NOMO-1 (cell line): Measurements from ENCODE around the gene B9D2.
"Not testable (repeated sequence)": the region's sequence is repeated elsewhere in the genome, so short reads cannot be mapped to it uniquely, and the experiment has no call there.

ENCODE experiments used
- DNase-seq, 2 experiments: peaks; one replicate each; lab custom pipeline; 2025; ENCODE audit not compliant: unreplicated experiment in 2 of 2; lab: John Stamatoyannopoulos, UW

B9D2 gene

DNA sequence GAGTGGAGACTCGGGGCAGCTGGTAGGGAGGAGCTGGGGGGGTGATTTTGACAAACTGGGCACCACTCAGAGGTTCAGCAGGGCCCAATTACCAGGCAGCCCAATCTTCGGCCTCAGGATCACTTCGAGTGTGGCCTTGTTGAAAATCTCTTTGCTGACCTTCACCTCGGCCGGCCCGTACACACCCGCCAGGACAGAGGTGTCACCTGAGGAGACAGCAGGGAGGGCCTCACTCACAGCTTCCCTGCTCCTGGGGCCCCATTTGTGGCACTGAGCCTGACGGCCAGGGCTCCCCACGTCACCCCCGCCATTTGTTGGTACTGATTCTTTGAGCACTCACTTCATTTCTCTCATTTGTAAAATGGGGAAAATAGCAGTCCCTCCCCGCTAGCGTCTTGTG, 28.8 kb upstream of the B9D2 start:
- no peak for DNase-seq

DNA sequence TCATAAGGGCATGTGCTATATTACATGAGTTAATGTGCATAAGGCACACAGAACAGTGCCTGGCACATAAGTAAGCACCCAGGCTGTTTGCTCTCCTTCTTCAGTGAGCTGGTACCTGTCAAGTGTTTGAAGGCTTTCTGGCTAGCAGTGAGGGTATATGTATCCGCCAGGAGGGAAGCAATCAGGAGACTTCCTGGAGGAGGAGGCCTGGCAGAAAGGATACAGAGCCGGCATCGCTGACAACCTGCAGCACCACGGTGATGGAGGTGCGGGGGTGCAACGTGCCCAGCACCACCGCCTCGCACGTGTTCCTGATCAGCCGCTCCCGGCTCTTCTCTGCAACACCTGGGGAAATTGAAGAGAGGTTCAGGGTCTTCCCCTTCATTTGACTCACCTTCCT, 27.7 kb upstream of the B9D2 start:
- no peak for DNase-seq

DNA sequence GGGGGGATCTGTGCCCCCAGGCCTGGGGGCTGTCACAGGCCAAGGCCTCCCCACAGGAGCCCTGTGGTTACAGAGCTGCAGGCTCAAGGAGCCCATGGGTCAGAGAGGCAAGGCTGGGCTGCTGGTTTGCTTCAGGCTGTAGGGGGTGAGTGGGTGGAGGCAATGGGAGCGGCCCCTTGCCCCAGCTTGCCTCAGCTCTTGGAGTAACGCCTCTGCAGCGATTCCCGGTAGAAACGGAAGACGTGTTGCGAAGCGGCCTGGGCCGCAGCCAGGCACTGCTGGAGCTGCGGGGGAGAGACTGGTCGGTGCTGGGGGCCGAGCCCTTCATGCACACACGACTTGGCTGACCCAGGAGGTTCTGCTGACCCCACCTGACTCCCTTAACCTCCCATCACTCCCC, 22.5 kb upstream of the B9D2 start:
- no peak for DNase-seq

DNA sequence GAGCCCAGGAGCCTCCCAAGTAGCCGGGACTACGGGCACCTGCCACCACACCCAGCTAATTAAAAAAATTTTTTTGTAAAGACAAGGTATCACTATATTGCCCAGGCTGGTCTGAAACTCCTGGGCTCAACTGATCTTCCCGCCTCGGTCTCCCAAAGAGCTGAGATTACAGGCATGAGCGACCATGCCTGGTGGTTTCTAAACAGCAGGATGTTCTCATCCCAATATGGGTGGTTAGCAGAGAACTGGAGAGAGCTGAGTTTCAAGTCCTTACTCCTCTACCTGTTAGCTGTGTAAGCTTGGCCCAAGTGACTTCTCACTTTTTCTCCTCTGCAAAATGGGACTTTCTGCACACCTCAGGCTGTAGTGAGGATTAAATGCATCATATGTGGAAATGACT, 20.4 kb upstream of the B9D2 start:
- DNase-seq = no peak

DNA sequence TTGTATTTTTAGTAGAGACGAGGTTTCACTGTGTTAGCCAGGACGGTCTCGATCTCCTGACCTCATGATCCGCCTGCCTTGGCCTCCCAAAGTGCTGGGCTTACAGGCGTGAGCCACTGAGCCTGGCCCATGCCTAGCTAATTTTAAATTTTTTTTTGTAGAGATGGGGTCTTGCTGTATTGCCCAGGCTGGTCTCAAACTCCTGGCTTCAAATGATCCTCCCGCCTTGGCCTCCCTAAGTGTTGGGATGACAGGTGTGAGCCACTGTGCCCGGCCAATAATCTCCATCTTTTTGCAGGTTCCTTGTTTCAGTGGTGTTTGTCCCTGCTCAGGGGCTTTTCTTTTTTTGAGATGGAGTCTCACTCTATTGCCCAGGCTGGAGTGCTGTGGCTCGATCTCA, 17.6 kb upstream of the B9D2 start:
- not testable (repeated sequence) for DNase-seq

DNA sequence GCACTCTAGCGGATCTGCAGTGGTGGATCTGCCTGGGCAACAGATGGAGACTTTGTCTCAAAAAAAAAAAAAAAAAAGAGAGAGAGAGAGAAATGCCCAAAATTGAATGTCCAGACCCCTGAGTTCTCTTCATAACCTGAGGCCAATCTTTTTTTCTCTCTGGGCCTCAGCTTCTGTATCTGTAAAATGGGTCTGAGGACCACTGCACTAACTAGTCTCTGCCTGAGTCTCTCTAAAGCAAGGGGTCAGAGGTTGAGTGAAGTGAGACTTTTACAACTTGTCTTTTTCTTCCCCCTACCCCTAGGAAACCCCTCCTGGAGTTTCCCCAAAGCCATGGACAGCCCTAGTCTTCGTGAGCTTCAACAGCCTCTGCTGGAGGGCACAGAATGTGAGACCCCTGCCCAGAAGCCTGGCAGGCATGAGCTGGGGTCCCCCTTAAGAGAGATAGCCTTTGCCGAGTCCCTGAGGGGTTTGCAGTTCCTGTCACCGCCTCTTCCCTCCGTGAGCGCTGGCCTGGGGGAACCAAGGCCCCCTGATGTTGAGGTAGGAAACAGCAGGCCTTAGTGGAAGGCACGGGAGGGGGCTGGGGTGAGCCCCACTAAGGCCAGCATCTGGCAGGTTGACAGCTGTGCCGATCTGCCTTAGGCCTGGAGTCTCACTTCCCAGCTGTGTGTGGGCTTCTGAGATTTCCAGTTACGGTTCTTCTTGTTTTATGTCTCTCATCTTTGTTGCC, 14.2 kb upstream of the B9D2 start:
- no peak for DNase-seq

GRCh38 chr19:41376998-41377365, 13.0 kb upstream of the B9D2 start:
- DNase-seq = no peak

DNA sequence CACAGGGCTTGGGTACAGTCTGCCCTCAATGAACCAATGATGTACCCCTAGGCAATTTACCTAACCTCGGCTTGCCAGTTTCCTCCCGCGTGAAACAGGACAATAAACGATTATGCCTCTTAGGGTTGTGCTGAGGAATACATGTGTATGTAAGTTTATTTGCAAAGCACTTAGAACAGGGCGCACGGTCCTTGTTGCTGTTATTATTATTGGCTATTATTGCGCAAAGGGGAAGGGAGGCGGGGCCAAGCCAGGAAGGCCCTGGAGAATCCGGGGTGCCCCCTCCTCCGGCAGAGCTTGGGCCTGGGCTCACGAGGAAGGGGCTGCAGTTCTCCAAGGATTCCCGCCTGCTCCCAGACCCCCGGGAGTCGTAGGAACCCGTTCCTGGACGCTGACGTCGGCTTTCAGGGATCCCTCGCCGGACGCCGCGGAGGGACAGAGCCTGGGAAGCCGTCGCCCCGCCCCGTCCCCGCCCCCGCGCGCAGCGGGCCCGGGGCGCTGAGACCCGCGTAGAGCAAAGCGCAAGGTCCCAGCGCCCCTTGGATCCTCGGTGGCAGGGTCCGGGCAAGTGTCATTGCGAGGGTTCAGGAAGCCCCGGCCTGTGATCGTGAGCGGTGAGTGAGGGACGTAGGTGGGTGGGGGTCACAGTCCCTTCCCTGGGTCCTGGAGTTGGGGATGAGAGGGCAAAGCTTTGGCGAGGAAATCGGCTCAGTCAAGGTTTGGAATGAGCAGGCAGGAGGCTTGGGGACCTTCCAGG, 12.5 kb upstream of the B9D2 start, which contains the start of gene TMEM91:
Gene TMEM91 (plus strand): TSS at position 293 of the 757 bp plus-strand sequence. CDS start 1,777 bp downstream, outside the sequence.
- peak; percentile 14 to 15 for DNase-seq

DNA sequence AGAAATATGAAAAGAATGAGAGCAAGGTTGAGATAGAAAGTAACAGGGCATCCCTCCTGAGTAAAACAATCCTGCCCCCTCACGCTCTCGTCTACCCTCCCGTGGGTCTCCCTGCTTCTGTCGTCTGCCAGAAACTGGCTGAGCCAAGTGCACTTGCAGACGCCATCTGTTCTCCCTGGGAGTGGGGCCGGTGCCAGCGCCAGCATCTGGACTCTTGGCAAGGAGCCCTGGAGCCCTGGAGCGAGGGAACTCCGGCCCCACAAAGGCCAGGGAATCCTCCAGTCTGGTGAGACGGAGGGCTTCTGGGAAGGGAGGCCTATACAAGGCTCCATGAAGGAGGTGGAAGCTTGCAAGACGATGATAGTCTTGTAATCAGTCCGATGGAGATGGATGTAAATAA, 10.0 kb upstream of the B9D2 start:
- no peak for DNase-seq

- no peak for DNase-seq
Measured at GRCh38 chr19:41372501-41372900, 8.6 kb upstream of the B9D2 start.

DNA sequence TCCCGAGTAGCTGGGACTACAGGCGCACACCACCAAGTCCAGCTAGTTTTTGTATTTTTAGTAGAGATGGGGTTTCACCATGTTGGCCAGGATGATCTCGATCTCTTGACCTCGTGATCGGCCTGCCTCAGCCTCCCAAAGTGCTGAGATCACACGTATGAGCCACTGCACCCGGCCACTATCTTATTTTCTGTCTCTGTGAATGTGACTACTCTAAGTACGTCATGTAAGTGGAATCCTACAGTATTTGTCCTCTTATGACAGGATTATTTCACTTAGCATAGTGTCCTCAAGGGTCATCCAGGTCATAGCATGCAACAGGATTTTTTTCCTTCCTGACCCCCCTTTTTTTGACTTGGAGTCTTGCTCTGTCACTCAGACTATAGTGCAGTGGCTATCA, 7.6 kb upstream of the B9D2 start:
- no peak for DNase-seq

DNA sequence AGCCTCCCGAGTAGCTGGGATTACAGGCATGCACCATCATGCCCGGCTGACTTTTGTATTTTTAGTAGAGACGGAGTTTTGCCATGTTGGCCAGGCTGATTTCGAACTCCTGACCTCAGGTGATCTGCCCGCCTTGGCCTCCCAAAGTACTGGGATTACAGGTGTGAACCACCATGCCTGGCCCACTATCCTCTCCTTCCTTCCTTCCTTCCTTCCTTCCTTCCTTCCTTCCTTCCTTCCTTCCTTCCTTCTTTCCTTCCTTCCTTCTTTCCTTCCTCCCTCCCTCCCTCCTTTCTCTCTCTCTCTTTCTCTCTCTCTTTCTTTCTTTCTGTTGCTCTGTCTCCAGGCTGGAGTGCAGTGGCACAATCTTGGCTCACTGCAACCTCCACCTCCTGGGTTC, 7.2 kb upstream of the B9D2 start:
- DNase-seq = not testable (repeated sequence)

DNA sequence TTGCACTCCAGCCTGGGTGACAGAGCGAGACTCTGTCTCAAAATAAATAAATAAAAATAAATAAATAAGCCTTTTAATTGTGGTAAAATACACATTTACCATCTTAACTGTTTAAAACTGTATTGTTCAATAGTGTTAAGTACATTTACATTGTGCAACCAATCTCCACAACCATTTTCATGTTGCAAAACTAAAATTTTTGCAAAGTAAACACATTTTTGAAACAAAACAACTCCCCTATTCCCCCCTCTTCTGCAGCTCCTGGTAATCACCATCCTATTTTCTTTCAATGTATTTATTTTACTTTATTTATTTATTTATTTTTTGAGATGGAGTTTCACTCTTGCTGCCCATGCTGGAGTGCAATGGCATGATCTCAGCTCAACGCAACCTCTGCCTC, 5.8 kb upstream of the B9D2 start:
- DNase-seq = no peak

DNA sequence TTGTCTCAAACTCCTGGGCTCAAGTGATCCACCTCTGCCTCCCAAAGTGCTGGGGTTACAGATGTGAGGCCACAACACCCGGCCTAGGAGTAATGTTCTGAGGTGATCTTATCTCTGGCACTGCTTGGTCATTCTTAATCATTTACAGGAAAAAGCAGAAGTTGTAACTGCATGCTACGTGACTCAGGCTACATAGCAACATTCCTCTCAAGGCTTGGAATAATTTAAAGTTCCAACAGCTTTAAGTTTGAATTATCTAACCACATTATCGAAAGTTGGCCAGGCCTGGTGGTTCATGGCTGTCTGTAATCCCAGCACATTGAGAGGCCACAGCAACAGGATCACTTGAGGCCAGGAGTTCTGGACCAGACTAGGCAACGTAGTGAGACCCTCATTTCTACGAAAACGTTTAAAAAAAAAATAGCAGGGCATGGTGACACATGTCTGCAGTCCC, 3.9 kb upstream of the B9D2 start:
- DNase-seq = peak; percentile 48 to 76

- no peak for DNase-seq
Measured at GRCh38 chr19:41366089-41366488, 2.1 kb upstream of the B9D2 start.

DNA sequence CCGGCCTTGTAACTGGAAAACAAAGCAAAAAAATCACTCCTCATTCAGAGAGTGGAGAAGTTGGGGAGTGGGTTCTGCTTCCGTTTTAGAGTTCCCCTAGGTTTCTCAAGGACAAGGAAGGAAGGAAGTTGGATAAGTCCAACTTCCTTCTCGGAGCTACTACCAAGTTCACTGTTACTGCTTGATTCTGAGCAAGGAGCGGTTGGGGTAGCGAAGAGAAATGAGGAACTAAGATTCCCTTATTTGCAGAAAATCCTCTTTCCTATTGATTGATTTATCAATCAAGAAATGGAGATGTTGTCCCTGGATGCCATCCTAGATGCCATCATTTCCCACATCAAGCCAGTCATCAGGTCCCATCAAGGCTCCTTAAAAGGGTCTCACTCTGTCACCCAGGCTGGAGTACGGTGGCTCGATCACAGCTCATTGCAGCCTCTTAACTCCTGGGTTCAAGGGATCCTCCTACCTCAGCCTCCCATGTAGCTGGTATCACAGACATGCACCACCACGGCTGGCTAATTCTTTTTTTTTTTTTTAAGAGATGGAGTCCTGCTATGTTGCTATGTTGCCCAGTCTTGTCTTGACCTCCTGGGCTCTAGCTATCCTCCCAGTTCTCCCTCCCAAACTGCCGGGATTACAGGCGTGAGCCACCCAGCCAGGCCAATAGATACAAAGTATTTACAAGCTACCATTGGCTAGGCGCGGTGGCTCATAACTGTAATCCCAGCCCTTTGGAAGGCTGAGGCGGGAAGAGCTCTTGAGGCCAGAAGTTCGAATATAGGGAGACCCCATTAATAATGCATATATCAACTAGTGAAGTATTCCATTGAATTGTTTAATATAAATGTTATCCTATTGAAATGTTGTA, 809 bp upstream of the B9D2 start:
- DNase-seq = peak; percentile 30 to 81

GRCh38 chr19:41363371-41363752, 587 bp downstream of the B9D2 start:
- DNase-seq = no peak

- no peak for DNase-seq
Measured at GRCh38 chr19:41362143-41362847, 1.7 kb downstream of the B9D2 start.

DNA sequence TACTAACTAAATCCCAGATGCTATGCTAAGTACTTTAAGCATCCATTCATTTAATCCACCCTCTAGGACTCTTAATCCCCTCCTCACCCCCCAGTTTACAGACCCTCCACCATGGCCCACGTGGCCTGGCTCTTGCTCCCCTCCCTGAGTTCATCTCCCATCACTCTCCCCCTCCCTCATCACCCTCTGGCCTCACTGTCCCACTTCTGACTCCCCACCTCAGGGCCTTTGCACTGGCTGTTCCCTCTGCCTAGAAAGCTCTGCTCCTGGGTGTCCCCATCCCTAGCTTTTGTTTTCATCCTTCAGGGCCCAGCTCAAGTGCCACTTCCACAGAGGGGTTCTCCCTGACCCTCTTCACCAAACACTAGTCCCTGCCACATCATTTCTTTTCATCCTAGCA, 4.2 kb downstream of the B9D2 start:
- no peak for DNase-seq

DNA sequence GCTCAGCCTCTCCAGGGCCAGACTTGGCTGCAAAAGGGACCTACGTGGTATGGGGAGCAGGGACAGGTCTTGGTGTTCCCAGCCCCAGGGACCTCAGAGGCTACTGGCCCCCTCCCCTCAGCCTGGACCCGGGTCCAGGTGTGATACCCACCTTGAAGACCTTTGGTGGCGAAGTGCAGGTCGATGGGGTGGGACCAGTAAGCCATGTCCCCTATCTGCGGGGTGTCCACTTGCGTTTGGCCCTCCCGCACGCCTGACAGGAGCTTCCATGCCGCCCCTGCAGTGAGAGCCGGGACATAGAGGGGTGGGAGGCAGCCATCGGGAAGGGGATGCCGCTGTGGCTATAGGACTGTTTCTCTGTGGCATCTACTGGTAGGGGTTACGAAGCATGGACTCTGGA, 6.2 kb downstream of the B9D2 start:
- DNase-seq = no peak
